ENCODE measurements around the gene UBE4B. TPM values are rescaled to one million over a fixed set of nuclear protein-coding genes. Genes with fewer than 3 reads are reported as not detected.
A peak's percentile ranks its signal among the peaks of the same experiment; 100 is the strongest.

UBE4B gene
- total and polyA plus RNA-seq, 3 donors from 2014 or later: 26.1 to 63.3 (median 62.0) TPM

DNA sequence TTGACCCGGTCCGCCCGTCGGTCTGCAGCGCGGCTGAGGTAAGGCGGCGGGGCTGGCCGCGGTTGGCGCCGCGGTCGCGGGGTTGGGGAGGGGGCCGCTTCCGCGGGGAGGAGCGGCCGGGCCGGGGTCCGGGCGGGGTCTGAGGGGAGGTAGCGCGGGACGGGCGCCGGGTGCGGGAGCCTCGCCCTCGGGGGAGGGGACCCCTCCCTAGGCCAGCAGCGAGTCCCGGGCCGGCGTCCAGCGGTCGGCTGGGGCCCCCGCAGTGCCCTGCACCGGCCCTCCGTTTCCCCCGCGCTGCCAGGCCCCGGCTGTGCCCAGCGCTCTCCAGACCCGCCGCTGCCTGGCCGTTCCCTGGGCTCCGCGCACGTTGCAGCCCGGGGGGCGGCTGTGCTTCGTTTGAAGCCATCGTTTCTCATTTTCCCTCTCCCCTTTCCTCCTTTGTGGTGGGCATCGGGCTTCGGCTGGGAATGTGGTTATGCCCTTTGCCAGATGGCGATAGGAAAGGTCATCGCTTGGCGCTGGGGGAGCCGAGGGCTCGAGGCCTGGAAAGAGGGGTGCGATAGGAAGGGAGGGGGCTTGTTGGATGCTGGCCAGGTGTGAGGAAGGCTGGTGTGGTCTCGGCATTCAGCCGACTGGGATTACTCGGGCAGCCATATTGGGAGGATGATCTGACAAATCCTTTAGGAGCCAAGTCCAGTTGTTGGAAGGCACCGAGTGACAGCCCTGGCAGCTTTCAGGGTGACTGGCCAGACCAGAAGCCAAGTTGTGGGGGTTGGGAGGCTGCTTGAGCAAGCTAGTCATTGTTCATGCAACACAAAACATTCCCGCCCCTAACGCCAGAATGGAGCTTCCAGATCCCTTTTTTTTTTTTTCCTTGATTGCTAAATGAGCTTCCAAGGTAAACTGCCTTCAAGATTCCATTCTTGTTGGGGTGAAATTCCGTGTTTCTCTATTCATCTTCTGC is 178.4 kb downstream of the UBE4B start:
- Histone ChIP-seq H3K27me3 (no peaks in the 10 kb centered on the region), H3K9me3 (no peaks in the 10 kb centered on the region), H3K4me3 (peak overlapping the region; percentile 86 to 93), H3K36me3 (ENCODE audit: low read depth, missing control alignments) (no peaks in the 10 kb centered on the region), H3K27ac (peak overlapping the region; percentile 94 to 99), H3K4me1 (peaks cover 29% of the 10 kb centered on the region)
- no peak for TF ChIP-seq CTCF (IDR thresholded peaks at IDR 0.05)
- no peak for TF ChIP-seq POLR2A (IDR thresholded peaks at IDR 0.05)
- 0 to 1% methylated on average over 18 of the region's 69 CpGs for WGBS, 2 donors
- intact Hi-C loops (cut with DNase I; ENCODE audit: low total_unique reads): no loop called here
- peak; percentile 95 for DNase-seq

GRCh38 chr1:10211805-10212410 is 179.2 kb downstream of the UBE4B start:
- no peaks in the 10 kb centered on the region for H3K36me3 ChIP-seq (ENCODE audit: low read depth, missing control alignments)
- TF ChIP-seq POLR2A (IDR thresholded peaks at IDR 0.05) (no peak), CTCF (IDR thresholded peaks at IDR 0.05) (no peak)

DNA sequence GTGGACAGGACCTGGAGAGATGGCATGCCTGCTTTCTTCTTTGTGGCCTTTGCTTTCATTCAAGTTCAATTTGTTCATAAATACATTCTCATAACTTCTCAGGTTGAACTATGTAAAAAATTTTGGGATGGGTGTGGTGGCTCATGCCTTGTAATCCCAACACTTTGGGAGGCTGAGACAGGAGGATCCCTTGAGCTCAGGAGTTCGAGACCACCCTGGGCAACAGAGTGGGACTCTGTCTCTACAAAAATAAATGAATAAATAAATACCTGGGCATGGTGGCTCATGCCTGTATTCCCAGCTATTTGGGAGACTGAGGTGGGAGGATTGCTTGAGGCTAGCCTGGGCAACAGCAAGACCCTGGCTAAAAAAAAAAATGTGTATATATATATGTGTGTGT is 179.7 kb downstream of the UBE4B start:
- Histone ChIP-seq H3K27ac (peak overlapping the region; percentile 94 to 99), H3K9me3 (no peaks in the 10 kb centered on the region), H3K4me3 (no peak overlapping the region), H3K36me3 (ENCODE audit: low read depth, missing control alignments) (no peaks in the 10 kb centered on the region), H3K27me3 (no peaks in the 10 kb centered on the region), H3K4me1 (peaks cover 35% of the 10 kb centered on the region)
- intact Hi-C loops (cut with DNase I; ENCODE audit: low total_unique reads): no loop called here
- DNase-seq: no peak
- 62 to 73% methylated on average over 1 of the region's 1 CpG for WGBS, 2 donors
- TF ChIP-seq CTCF (IDR thresholded peaks at IDR 0.05) (no peak), POLR2A (IDR thresholded peaks at IDR 0.05) (no peak)

More at GRCh38 chr1:10211805-10212410, 179.2 kb downstream of the UBE4B start:
- intact Hi-C loops (cut with DNase I; ENCODE audit: low total_unique reads): no loop called here
- H3K9me3 ChIP-seq: no peaks in the 10 kb centered on the region
- WGBS, 2 donors: 6 to 16% methylated on average over 11 of the region's 11 CpGs
- peak overlapping the region; percentile 94 to 99 for H3K27ac ChIP-seq
- H3K4me1 ChIP-seq: peaks cover 33% of the 10 kb centered on the region
- H3K27me3 ChIP-seq: no peaks in the 10 kb centered on the region
- no peak for DNase-seq
- peak overlapping the region; percentile 86 to 93 for H3K4me3 ChIP-seq

DNA sequence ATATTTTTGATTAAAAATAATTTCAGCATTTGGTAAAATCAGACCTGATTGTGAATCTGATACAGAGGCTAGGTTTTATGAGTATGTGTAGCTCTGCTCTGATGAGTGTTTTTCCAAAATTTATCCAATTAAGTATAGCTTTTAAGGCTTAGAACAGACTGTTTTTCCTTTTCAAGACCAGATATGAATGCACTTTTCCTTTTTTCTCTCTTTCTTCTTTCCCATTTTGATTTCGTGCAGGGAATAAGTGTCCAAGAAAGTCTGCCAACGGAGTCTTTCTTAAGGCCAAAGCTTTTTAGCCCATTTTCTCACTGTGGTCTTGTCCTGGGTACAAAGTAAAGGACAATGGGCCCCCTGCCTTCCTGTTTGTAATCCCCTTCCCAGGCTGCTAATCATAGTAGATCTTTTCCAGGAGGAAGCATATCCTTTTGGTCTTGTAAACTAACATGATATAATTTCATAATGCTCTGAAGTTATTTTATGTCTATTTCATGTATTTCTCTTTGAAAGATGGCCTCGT is 180.5 kb downstream of the UBE4B start:
- H3K27ac ChIP-seq: peak overlapping the region in 1 of 2 donors; percentile 48
- intact Hi-C loops (cut with DNase I; ENCODE audit: low total_unique reads): no loop called here
- 24 to 30% methylated on average over 3 of the region's 3 CpGs for WGBS, 2 donors
- peaks cover 42% of the 10 kb centered on the region for H3K4me1 ChIP-seq
- H3K4me3 ChIP-seq: no peak overlapping the region
- H3K27me3 ChIP-seq: no peaks in the 10 kb centered on the region
- TF ChIP-seq POLR2A (IDR thresholded peaks at IDR 0.05) (no peak), CTCF (IDR thresholded peaks at IDR 0.05) (no peak)
- peak; percentile 6 for DNase-seq
- no peaks in the 10 kb centered on the region for H3K36me3 ChIP-seq (ENCODE audit: low read depth, missing control alignments)
- no peaks in the 10 kb centered on the region for H3K9me3 ChIP-seq

Data from testis (tissue), 3 donors.